ENCODE measurements around the gene BTBD18.
"Not testable (repeated sequence)": the region's sequence is repeated elsewhere in the genome, so short reads cannot be mapped to it uniquely, and the experiment has no call there.

DNA sequence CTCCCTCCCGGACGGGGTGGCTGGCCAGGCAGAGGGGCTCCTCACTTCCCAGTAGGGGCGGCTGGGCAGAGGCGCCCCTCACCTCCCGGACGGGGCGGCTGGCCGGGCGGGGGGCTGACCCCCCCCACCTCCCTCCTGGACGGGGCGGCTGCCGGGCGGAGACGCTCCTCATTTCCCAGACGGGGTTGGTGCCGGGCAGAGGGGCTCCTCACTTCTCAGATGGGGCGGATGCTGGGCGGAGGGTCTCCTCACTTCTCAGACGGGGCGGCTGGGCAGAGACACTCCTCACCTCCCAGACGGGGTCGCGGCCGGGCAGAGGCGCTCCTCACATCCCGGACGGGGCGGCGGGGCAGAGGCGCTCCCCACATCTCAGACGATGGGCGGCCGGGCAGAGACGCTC lies 34.9 kb downstream of the BTBD18 start:
- TF ChIP-seq, protein P1, sequence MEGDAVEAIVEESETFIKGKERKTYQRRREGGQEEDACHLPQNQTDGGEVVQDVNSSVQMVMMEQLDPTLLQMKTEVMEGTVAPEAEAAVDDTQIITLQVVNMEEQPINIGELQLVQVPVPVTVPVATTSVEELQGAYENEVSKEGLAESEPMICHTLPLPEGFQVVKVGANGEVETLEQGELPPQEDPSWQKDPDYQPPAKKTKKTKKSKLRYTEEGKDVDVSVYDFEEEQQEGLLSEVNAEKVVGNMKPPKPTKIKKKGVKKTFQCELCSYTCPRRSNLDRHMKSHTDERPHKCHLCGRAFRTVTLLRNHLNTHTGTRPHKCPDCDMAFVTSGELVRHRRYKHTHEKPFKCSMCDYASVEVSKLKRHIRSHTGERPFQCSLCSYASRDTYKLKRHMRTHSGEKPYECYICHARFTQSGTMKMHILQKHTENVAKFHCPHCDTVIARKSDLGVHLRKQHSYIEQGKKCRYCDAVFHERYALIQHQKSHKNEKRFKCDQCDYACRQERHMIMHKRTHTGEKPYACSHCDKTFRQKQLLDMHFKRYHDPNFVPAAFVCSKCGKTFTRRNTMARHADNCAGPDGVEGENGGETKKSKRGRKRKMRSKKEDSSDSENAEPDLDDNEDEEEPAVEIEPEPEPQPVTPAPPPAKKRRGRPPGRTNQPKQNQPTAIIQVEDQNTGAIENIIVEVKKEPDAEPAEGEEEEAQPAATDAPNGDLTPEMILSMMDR (IDR thresholded peaks at IDR 0.05) = not testable (repeated sequence)
- not testable (repeated sequence) for TF ChIP-seq ZFX (IDR thresholded peaks at IDR 0.05; ENCODE audit: borderline replicate concordance)

Data from 22Rv1 (cell line).